Vagina (tissue), 2 donors: ENCODE results near the gene PRSS1.

Experiments used
- CTCF ChIP-seq, 3 experiments: fragments of 450-650 bp in 2 of 3; fragments of 200-600 bp in 1 of 3; sonication (generic) in 1 of 3; IDR thresholded peaks; one replicate each; pipeline ENCODE4 v1.5.1; 2017 to 2019; ENCODE audit warnings: antibody characterized with exemption in 3 of 3, mild to moderate bottlenecking in 2 of 3, moderate library complexity in 2 of 3
- POLR2A ChIP-seq, 2 donors: fragments of 450-650 bp; IDR thresholded peaks; one replicate each; pipeline ENCODE4 v1.6.1; 2017; ENCODE audit warnings: antibody characterized with exemption in 2 of 2, mild to moderate bottlenecking in 2 of 2, moderate library complexity in 2 of 2

GRCh38 chr7:142762104-142762503 lies 12.8 kb downstream of the PRSS1 start:
- TF ChIP-seq POLR2A (IDR thresholded peaks at IDR 0.05) (no peak), CTCF (IDR thresholded peaks at IDR 0.05) (no peak)
